Suppressor macrophage treated with lipopolysaccharide for 4 hours (primary cell): ENCODE data around the gene CD300LG.
"Not testable (repeated sequence)": the region's sequence is repeated elsewhere in the genome, so short reads cannot be mapped to it uniquely, and the experiment has no call there.

Source experiments
- DNase-seq: peaks from one replicate; pipeline ENCODE4 v3.0.0-alpha.2; 2020

Gene CD300LG

DNA sequence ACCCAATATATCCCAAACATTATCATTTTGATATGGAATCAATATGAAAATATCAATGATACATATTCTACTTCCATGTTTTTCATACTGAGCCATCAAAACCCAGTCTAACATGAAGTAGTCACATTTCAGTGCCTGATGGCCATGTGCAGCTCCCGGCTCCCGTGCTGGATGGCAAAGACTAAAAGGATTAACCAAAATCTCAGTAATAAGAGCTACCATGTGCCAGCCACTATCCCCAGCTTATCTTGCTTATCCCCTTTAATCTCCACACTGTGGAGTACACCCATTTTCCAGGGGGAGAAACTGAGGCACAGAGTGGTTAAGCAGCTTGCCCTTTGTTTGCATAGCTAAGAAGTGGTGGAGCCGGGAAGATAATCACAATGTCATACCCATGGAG lies 9.2 kb downstream of the CD300LG start:
- no peak for DNase-seq

DNA sequence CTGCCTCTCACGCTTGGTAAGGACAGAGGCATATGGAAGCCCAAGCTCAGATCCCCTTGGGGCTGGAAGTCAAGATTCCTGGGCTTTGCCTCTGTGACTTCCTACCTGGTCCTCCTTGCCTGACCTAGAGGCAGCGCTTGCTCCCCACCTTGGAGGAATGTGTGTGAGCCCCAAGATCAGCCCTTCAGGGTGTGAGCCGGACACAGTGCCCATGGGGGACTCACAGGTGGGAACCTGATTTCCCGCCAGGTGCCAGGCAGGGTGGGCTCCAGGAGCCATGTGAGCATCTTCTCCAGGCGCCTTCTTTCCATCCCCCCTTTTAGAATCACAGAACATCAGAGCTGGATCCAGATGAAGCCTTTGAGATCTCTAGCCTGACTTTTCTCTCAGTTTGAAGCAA lies 10.2 kb downstream of the CD300LG start:
- DNase-seq = no peak

- DNase-seq = no peak
Measured at GRCh38 chr17:43857957-43858600, 11.1 kb downstream of the CD300LG start.

DNA sequence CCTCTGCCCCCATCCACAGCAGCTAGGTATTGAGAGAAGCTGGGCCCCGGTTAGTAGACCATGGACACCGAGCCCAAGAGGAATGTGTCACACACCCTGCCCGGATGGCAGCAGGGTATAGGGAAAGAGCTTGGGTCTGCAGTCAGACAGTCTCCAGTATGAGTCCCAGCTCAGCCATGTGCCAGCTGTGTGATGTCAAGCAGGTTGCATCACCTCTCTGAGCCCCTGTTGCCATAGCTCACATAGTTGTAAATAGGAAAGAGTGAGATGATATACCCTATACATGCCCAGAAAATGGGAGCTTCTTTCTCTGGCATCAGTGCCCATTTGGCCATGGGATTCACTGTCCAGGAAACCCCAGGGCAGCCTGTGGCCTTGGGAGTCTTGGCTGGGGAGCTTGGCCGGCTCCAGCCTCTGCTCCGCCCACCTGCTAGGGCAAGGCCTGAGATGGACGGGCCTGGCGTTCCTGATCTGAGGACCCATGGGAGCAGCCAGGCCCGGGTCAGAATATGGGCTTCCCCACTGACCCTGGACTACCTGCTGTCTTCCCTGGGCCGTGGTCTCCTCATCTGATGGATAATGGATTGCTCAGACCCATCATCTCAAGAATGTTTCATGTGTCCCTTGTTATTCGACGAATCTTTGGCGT lies 13.2 kb downstream of the CD300LG start:
- no peak for DNase-seq

DNA sequence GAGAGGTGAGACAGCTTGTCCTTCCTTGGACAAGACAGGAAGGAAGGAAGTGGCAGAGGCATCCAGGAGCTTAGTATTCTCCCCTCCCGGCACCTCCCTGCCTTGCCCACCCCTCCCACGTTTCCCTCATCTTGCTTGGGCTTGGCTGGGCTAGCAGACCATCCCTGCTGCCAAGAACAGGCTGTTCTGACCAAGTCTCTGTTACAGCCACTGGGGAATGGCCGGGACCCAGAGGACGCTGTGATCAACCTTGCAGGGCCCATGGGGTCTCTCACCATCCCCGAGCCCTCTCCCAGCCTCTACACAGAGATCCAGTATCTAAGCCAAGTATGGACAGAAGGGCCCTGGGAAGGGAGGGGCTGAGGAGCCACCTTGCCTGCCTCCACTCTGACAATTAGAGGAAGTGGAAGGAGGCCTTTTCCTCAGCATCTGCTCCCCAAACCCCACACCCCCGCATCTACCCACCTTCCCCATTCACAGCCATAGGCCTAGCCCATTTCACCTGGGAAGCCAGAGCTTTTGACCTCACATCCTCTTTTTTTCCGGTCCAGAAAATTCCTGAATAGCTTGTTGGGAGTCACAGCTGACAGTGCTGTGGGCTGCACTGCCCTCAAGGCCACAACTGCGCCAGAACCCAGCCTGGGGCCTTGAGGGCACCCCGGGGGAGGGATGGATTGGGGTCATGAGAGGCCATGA lies 14.1 kb downstream of the CD300LG start:
- DNase-seq = no peak

- DNase-seq = no peak
Measured at GRCh38 chr17:43861960-43862359, 15.0 kb downstream of the CD300LG start.

GRCh38 chr17:43864161-43864984 lies 17.4 kb downstream of the CD300LG start:
- DNase-seq = no peak

- peak; percentile 81 for DNase-seq
Measured at GRCh38 chr17:43868226-43868994, 21.4 kb downstream of the CD300LG start.

GRCh38 chr17:43869031-43869430 lies 22.1 kb downstream of the CD300LG start:
- not testable (repeated sequence) for DNase-seq

DNA sequence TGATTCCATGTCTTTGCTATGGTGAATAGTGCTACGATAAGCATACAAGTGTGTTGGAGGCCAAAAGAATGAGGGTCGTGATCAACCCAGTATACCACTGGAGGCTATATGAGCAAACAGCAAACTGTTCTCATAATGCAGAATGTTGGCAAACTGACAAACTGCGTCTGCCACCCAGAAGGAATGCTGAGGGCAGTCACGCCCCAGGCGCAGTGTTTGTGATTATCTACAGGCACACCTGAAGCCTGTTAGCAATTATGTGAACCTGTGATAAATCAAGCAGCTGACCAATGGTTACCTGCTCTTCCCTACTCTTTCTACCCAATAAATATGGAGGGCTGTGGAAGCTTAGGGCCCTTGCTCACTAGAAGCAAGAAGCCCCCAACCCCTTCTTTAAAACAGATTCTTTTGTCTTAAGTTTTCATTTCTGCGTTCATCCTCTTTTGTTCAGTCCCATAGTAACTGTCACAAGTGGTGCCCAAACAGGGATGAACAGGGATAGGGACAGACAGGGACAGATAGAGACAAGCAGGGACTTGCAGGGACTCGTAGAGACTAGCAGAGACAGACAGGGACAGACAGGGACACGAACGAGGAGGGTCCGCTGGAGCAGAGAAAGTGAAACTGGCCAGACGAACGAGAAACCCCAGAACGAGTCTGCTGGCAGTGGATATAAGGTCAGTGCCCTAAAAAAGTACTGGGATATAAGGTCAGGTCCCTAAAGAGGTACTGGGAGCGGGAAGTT lies 25.1 kb downstream of the CD300LG start:
- no peak for DNase-seq

GRCh38 chr17:43873091-43873490 lies 26.1 kb downstream of the CD300LG start:
- no peak for DNase-seq

GRCh38 chr17:43873815-43874214 lies 26.8 kb downstream of the CD300LG start:
- no peak for DNase-seq

DNA sequence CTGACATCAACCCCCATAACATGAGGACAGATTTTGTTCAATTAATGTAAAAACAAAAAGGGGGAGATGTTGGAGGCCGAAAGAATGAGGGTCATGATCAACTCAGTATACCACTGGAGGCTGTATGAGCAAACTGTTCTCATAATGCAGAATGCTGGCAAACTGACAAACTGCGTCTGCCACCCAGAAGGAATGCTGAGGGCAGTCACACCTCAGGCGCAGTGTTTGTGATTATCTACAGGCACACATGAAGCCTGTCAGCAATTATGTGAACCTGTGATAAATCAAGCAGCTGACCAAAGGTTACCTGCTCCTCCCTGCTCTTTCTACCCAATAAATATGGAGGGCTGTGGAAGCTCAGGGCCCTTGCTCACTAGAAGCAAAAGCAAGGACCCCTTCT lies 27.3 kb downstream of the CD300LG start:
- DNase-seq = no peak

- DNase-seq = no peak
Measured at GRCh38 chr17:43875476-43876147, 28.6 kb downstream of the CD300LG start.

DNA sequence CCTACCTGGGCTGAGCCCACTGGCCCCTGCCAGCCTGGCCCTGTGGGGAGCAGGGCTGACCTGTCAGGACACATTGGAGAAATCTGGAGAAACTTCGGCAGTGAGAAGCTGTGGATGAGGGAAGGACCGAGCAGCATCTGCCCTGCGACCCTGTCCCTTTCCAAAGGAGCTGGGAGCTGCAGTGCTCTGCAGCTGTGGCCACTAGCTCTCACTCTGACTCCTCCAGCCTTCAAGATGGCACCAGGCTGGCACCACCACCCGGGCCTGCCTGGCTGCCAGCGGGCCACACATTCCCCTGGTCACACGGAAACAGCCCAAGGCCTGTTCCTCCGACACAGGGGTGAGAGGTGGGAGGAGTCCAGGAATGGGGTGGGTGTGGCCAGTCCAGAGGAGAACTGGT lies 30.1 kb downstream of the CD300LG start:
- DNase-seq = no peak

GRCh38 chr17:43877451-43878155 lies 30.6 kb downstream of the CD300LG start:
- DNase-seq = no peak

DNA sequence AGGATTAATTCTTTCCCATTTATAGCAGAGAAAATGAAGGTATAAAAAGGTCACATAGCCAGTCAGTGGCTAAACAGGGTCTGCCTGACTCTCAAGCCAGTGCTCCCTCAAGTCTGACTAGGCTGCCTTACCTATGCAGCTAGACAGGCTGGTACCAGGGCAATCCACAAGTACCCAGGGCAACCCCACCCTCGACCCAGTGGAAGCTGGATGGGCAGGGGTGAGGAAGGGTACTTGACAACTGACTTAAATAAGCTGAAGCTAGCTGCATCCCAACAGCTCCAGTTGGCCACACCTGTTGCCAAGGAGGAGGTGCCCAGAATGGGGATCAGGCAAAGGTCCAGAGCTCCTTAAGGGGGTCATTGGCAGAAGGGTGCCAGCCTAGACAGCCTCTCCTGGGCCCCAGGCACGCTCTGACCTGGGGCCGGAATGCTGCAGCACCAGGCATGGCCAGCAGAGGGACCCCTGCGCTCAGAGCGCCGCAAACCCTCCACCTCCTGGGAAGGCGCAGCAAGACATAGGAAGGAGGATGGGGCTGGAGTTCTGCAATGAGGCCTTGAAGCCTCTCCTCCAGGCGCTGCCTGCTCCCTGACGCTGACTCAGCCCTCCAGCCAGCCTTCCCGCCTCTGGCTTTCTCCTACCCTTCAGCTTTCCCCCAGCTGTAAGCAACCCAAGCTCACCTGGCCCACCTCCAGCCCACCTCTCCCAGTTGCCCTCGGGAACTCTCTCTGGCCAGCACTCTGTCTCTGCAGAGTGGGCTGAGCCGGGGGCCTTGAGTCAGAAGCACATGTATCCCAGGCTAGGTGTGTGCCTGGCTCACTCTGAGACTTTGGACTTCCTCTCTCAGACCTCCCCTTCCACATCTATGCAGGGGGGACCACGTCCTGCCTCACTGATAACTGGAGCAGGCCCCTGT lies 31.5 kb downstream of the CD300LG start:
- peak; percentile 76 for DNase-seq

DNA sequence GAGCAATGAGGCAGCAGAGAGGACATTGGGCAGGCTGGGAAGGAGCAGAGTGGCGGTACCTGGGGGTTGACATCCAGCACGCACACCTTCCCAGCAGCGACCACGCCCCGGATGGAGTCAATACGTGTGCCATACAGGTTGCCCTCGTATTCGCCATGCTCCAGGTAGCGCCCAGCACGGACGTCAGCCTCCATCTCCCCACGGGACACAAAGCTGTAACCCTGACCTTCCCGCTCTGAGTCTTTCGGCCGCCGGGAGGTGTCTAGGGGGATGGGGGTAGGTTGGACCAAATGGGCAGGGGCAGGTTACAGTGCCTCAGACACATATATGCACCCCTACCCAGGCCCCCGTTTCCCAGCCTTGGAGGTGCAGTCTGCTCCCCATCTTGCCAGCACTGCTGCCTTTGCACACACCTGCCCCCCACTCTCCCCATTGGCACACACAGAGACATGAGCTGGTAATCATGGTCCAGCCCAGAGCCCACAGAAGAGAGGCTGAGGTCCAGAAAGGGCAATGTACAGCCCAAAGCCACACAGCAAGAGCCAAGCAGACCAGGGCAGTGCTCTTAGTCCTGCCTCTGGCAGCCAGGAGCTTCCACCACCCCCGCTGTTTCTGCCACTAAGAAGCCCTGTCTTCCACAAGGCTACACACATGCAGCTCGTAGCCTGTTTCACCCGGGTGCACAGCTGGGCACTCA lies 32.9 kb downstream of the CD300LG start:
- DNase-seq = no peak
